ENCODE measurements around the gene NSFL1C.

The NSFL1C gene

GRCh38 chr20:1474325-1474724, 7.7 kb upstream of the NSFL1C start:
- no peak for TF ChIP-seq CTCF (IDR thresholded peaks at IDR 0.05; ENCODE audit: insufficient read depth, low read depth, low read length, missing control alignments)
- H3K4me3 ChIP-seq (ENCODE audit: low read depth, low read length) = no peak overlapping the region
- DNase-seq (ENCODE audit: low read depth) = no peak

- no peak overlapping the region for H3K4me3 ChIP-seq (ENCODE audit: low read depth, low read length)
- TF ChIP-seq CTCF (IDR thresholded peaks at IDR 0.05; ENCODE audit: insufficient read depth, low read depth, low read length, missing control alignments) = no peak
These were observed 6.9 kb upstream of the NSFL1C start for GRCh38 chr20:1473246-1474220.

GRCh38 chr20:1472556-1473245, 6.1 kb upstream of the NSFL1C start:
- DNase-seq (ENCODE audit: low read depth) = no peak
- H3K4me3 ChIP-seq (ENCODE audit: low read depth, low read length) = no peak overlapping the region
- TF ChIP-seq CTCF (IDR thresholded peaks at IDR 0.05; ENCODE audit: insufficient read depth, low read depth, low read length, missing control alignments) = no peak

More at GRCh38 chr20:1473246-1474220, 6.9 kb upstream of the NSFL1C start:
- no peak for DNase-seq (ENCODE audit: low read depth)

- DNase-seq (ENCODE audit: low read depth) = no peak
- no peak for TF ChIP-seq CTCF (IDR thresholded peaks at IDR 0.05; ENCODE audit: insufficient read depth, low read depth, low read length, missing control alignments)
- no peak overlapping the region for H3K4me3 ChIP-seq (ENCODE audit: low read depth, low read length)
These were observed 4.6 kb upstream of the NSFL1C start for GRCh38 chr20:1471242-1471641.

- peak; percentile 76 for DNase-seq (ENCODE audit: low read depth)
- H3K4me3 ChIP-seq (ENCODE audit: low read depth, low read length) = no peak overlapping the region
- TF ChIP-seq CTCF (IDR thresholded peaks at IDR 0.05; ENCODE audit: insufficient read depth, low read depth, low read length, missing control alignments) = peak; percentile 70
These were observed 3.4 kb upstream of the NSFL1C start for GRCh38 chr20:1469925-1470571.

GRCh38 chr20:1469306-1469905, 2.8 kb upstream of the NSFL1C start:
- no peak for DNase-seq (ENCODE audit: low read depth)
- TF ChIP-seq CTCF (IDR thresholded peaks at IDR 0.05; ENCODE audit: insufficient read depth, low read depth, low read length, missing control alignments) = no peak
- no peak overlapping the region for H3K4me3 ChIP-seq (ENCODE audit: low read depth, low read length)
